Esophagus squamous epithelium (tissue), 5 donors: ENCODE measurements around the gene TMEM184B. TPM values are rescaled to one million over a fixed set of nuclear protein-coding genes. Genes with fewer than 3 reads are reported as not detected.

Source experiments
- DNase-seq: peaks from one replicate; lab custom pipeline; 2025; lab: John Stamatoyannopoulos, UW
- H3K27ac ChIP-seq, 4 donors: fragments of 200-600 bp; sonication (generic); one replicate each; pipeline ENCODE4 v1.5.1; 2016 to 2019; ENCODE audit warnings: mild to moderate bottlenecking in 1 of 4
- H3K27me3 ChIP-seq, 4 donors: fragments of 200-600 bp; sonication (generic); 1 replicate in 3 of 4; 2 replicates in 1 of 4; pipeline versions ENCODE4 v1.5.1 to v1.6.0; 2017 to 2021; ENCODE audit warnings: antibody characterized with exemption in 1 of 4
- H3K36me3 ChIP-seq, 3 donors: fragments of 200-600 bp; sonication (generic); one replicate each; pipeline ENCODE4 v1.5.1; 2016 to 2019
- H3K4me1 ChIP-seq, 3 donors: fragments of 200-600 bp; sonication (generic); one replicate each; pipeline ENCODE4 v1.5.1; 2017 to 2019
- H3K4me3 ChIP-seq, 4 donors: fragments of 200-600 bp; sonication (generic); 1 replicate in 3 of 4; 2 replicates in 1 of 4; pipeline ENCODE4 v1.5.1; 2016 to 2019; ENCODE audit warnings: mild to moderate bottlenecking in 2 of 4, moderate library complexity in 1 of 4
- H3K9me3 ChIP-seq, 3 donors: fragments of 200-600 bp; sonication (generic); one replicate each; pipeline ENCODE4 v1.5.1; 2016 to 2019
- CTCF ChIP-seq, 6 experiments: fragments of 450-650 bp in 4 of 6; fragments of 200-600 bp in 2 of 6; sonication (generic) in 2 of 6; IDR thresholded peaks; one replicate each; pipeline ENCODE4 v1.5.1; 2016 to 2019; ENCODE audit warnings: antibody characterized with exemption in 6 of 6, mild to moderate bottlenecking in 4 of 6, moderate library complexity in 4 of 6
- POLR2A ChIP-seq, 4 donors: fragments of 450-650 bp; IDR thresholded peaks; one replicate each; pipeline ENCODE4 v1.6.1; 2017; ENCODE audit warnings: antibody characterized with exemption in 4 of 4, mild to moderate bottlenecking in 4 of 4, moderate library complexity in 3 of 4
- WGBS, 2 donors: methylation state at CpG; one replicate each; pipeline ENCODE4 v1.1.5; 2018; 5-methylcytosine and 5-hydroxymethylcytosine counted together
- intact Hi-C: fragments of 100-400 bp; cut with DNase I; formaldehyde crosslinking; loops from one replicate; pipeline ENCODE4 v1.15.0; 2022
- total RNA-seq, 4 donors: library from RNA; depleted of rRNA; stranded (reverse); fragments of >200 nt; gene quantifications; one replicate each; pipeline ENCODE4 v1.1.0, GENCODE V29; 2016
- donor health status: DM: yes; HTN: yes; CAD: no.

Gene TMEM184B
- total RNA-seq, result 10 to 100 TPM; 22.5 to 55.1 (median 28.3) TPM

DNA sequence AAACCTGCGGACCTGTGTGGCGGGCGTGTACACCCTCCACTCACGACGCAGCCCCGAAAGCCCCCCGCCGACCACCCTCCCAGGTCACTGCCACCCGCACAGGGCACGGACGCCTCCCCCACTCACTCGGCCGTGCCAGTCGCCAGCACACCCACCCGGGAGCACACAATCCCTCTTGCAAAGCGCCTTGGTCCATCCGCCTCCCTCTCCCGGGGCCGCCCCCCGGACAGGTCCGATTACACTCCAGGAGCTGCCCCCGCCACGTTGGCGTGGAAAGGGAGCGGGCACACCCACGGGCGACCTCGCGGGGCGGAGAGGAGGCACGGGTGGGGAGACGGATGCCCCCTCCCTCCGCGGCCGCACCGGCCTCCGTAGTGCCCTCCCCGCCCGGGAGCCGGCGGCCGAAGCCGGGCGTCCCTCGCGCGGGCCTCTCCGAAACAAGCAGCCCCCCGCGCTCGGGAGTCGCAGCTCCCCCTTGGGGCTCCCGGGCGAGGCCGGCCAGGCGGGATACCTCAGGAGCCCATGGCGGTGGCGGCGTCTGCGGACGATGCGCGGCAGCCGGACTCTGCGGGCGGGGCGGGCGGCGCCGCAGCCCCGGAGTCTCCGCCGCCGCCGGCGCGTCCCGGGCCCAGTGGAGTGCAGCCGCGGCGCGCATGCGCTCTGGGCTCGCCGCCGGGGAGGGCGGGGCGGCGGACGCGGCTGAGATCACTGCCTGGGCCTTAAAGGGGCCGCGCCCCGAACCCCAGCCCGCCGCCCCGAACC lies at the start of gene TMEM184B:
Gene TMEM184B (minus strand): TSS at position 638 of the 762 bp plus-strand sequence. CDS start 25,049 bp downstream, outside the sequence.
- Histone ChIP-seq H3K36me3 (no peaks in the 10 kb centered on the region), H3K27ac (peak within 1 kb of the TSS; percentile 94 to 96 (median 95)), H3K27me3 (no peaks in the 10 kb centered on the region), H3K4me3 (peak within 1 kb of the TSS; percentile 92 to 100 (median 98)), H3K9me3 (no peaks in the 10 kb centered on the region), H3K4me1 (peaks cover 13 to 66% (median 33%) of the 10 kb centered on the region in 3 donors)
- intact Hi-C loops, result no loop called here
- WGBS, 2 donors, result 0% methylated on average over 16 of the region's 97 CpGs; no CpG with 5 or more reads in 1 of the 2 donors
- TF ChIP-seq POLR2A (IDR thresholded peaks at IDR 0.05), result peak in 3 of 4 donors; percentile 61 to 96 (median 90)
- peak in 2 of 6 experiments; percentile 4 to 16 for TF ChIP-seq CTCF (IDR thresholded peaks at IDR 0.05)
- DNase-seq, result no peak

DNA sequence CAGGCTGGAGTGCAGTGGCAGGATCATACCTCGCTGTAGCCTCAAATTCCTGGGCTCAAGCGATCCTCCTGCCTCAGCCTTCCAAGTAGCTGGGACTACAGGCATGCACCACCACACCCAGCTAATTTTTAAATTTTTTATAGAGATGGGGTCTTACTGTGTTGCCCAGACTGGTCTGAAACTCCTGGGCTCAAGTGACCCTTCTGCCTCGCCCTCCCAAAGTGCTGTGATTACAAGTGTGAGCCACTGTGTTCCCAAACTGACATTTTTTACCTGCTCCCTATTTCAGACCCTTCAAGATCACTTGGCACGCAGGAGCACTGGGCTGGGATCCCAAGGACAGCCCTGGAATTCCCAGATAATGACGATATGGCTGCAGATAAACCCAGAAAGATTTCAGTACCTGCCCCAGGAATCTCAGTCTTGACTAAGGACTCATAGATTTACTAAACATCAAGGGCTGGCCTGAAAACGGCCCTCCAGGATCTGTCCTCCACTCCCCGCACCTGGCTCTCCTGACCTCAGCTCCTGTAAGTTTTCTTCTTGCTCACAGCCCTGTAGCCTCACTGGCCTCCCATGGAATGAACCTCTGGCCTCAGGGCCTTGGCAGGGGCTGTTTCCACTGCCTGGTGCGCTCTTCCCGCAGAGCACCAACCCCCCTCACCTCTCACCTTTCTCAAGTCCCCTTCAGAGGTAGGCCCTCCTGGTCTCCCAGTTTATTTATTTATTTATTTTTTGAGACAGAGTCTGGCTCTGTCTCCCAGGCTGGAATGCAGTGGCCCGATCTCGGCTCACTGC lies 48.0 kb upstream of the TMEM184B start:
- DNase-seq, result no peak
- TF ChIP-seq POLR2A (IDR thresholded peaks at IDR 0.05), result no peak
- TF ChIP-seq CTCF (IDR thresholded peaks at IDR 0.05), result no peak
- H3K9me3 ChIP-seq, result no peaks in the 10 kb centered on the region
- peaks cover 17 to 31% (median 17%) of the 10 kb centered on the region in 3 donors for H3K4me1 ChIP-seq
- no peaks in the 10 kb centered on the region for H3K36me3 ChIP-seq
- no peaks in the 10 kb centered on the region for H3K27me3 ChIP-seq
- H3K4me3 ChIP-seq, result no peak overlapping the region
- no peak overlapping the region for H3K27ac ChIP-seq
- intact Hi-C loops, result no loop called here
- WGBS, 2 donors, result 73 to 87% methylated on average over 10 to 11 of the region's 11 CpGs

DNA sequence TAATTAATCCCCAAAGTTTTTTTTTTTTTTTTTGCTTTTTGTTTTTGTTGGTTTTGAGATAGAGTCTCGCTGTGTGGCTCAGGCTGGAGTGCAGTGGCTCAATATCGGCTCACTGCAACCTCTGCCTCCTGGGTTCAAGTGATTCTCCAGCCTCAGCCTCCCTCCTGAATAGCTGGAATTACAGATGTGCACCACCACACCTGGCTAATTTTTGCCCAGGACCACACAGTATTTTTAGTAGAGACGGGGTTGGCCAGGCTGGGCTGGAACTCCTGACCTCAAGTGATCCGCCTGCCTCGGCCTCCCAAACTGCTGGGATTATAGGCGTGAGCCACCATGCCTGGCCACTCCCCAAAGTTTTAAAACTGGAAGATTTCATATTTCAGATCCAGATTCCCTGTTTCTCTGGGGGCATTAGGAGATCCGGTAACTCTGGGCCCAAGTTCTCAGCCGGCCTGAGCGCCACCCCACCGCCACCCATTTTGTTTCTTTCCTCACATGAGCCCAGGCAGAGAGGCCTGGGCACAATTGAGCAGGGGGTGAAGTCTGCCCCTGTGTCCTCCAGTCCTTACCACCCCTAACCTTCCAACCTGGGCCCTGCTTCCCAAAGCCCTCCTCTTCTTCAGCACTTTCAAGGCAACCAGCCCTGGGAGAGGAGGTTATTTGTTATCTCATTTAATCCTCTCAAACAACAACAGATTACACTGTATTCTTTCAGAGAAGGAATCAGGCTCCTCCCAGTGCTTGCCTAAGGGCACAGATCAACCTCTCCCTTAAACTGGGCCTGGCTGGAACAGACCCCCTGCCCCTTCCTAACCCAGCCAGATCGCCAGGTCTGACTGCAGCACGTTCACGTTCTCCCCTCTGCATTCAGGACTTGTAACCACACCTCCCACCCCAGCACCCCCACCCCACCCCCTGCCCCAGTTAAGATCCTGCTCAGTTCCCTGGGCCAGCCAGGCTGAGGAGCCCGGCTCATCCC lies 46.3 kb upstream of the TMEM184B start:
- peaks cover 27 to 48% (median 32%) of the 10 kb centered on the region in 3 donors for H3K4me1 ChIP-seq
- 72 to 75% methylated on average over 12 to 13 of the region's 14 CpGs for WGBS, 2 donors
- no peaks in the 10 kb centered on the region for H3K27me3 ChIP-seq
- DNase-seq, result no peak
- peaks cover 0 to under 1% (median 0%) of the 10 kb centered on the region in 3 donors for H3K36me3 ChIP-seq
- TF ChIP-seq POLR2A (IDR thresholded peaks at IDR 0.05) (no peak), CTCF (IDR thresholded peaks at IDR 0.05) (no peak)
- intact Hi-C loops, result no loop called here
- no peaks in the 10 kb centered on the region for H3K9me3 ChIP-seq
- peak overlapping the region in 1 of 4 donors; percentile 89 for H3K4me3 ChIP-seq
- peak overlapping the region; percentile 98 to 100 (median 98) for H3K27ac ChIP-seq

DNA sequence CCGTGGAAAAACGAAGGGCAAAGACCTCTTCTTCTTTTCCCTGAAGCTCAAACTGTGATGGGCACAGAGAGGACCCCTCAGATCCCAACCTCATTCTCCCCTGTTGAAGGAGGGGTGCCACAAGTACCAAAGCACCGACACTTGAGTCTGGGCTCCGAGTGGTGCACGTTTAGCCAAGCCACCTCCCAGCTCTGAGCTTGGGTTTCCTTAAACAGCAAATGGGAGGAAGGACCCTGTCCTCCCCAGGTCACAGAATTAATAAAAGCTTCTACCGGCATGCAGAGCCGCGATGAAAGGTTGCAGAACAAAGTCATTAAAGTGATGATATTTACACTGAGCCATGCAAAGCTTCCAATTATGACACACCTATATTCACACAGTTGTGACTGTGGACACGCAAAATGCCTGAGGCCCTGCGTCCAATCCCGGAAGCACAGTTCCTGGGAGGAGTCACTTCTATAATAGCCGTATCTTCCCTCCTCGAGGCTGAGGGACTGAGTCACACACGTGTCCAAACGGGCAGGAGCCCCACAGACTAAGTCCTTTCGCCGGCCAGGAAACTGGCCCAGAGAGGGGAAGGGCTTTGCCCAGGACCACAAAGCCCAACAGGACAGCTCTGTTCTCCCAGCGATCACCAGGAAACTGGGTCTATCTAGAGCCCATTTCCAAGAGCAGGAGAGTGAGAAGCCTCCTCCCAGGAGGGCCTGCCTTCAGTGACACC lies 45.3 kb upstream of the TMEM184B start:
- WGBS, 2 donors, result 7 to 15% methylated on average over 14 to 15 of the region's 18 CpGs
- peaks cover 36 to 58% (median 40%) of the 10 kb centered on the region in 3 donors for H3K4me1 ChIP-seq

More for the DNA sequence above, 45.3 kb upstream of the TMEM184B start:
- DNase-seq, result peak; percentile 26
- intact Hi-C loops, result no loop called here
- Histone ChIP-seq H3K27ac (peak overlapping the region; percentile 98 to 100 (median 98)), H3K36me3 (peaks cover 0 to 9% (median 0%) of the 10 kb centered on the region in 3 donors), H3K4me3 (peak overlapping the region; percentile 37 to 89 (median 62)), H3K9me3 (no peaks in the 10 kb centered on the region), H3K27me3 (no peaks in the 10 kb centered on the region)
- TF ChIP-seq CTCF (IDR thresholded peaks at IDR 0.05) (no peak), POLR2A (IDR thresholded peaks at IDR 0.05) (peak in 2 of 4 donors; percentile 9 to 47)
